ENCODE data around the gene RNU5D-1. TPM values are rescaled to one million over a fixed set of nuclear protein-coding genes. Genes with fewer than 3 reads are reported as not detected.

The RNU5D-1 gene
- total and polyA plus RNA-seq, 10 donors, result not detected

DNA sequence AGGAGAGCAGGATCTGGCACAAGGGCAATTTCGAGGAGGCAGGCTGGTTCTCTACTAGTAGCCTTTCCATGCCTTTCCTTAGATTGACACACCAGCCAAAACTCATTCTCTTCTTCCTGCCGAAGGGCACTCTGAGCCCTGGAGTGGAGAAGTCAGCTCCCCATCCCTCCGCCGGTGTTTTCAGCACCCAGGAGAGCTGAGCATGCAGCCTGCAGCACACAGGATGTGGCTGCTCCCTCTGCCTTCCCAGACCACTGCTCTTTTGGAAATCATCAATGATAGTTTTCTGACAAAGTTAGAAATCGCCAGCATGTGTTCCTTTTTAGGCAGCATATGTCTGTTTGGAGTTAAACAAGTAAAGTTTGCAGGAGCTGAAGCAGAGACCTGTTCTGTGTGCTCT lies 11.7 kb downstream of the RNU5D-1 start:
- peak; percentile 54 for DNase-seq
- Histone ChIP-seq H3K27ac (peak overlapping the region in 1 of 8 donors; percentile 54), H3K9me3 (no peaks in the 10 kb centered on the region), H3K4me3 (no peak overlapping the region), H3K36me3 (no peaks in the 10 kb centered on the region), H3K27me3 (replicated peaks in 1 of 7) (peaks cover 0 to 3% (median 0%) of the 10 kb centered on the region in 7 donors), H3K4me1 (peaks cover 15 to 92% (median 61%) of the 10 kb centered on the region in 6 donors)
- TF ChIP-seq, protein P1, sequence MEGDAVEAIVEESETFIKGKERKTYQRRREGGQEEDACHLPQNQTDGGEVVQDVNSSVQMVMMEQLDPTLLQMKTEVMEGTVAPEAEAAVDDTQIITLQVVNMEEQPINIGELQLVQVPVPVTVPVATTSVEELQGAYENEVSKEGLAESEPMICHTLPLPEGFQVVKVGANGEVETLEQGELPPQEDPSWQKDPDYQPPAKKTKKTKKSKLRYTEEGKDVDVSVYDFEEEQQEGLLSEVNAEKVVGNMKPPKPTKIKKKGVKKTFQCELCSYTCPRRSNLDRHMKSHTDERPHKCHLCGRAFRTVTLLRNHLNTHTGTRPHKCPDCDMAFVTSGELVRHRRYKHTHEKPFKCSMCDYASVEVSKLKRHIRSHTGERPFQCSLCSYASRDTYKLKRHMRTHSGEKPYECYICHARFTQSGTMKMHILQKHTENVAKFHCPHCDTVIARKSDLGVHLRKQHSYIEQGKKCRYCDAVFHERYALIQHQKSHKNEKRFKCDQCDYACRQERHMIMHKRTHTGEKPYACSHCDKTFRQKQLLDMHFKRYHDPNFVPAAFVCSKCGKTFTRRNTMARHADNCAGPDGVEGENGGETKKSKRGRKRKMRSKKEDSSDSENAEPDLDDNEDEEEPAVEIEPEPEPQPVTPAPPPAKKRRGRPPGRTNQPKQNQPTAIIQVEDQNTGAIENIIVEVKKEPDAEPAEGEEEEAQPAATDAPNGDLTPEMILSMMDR (IDR thresholded peaks at IDR 0.05 in 8 of 11, conservative IDR thresholded peaks at IDR 0.05 in 3 of 11), result no peak
- TF ChIP-seq POLR2A (IDR thresholded peaks at IDR 0.05), result no peak
- TF ChIP-seq POLR2AphosphoS5 (IDR thresholded peaks at IDR 0.05), result no peak
- 60 to 79% (median 71%) methylated on average over 5 of the region's 5 CpGs for WGBS, 5 donors
- intact Hi-C loops (cut with DNase I; ENCODE audit: low total_unique reads), result no loop called here

DNA sequence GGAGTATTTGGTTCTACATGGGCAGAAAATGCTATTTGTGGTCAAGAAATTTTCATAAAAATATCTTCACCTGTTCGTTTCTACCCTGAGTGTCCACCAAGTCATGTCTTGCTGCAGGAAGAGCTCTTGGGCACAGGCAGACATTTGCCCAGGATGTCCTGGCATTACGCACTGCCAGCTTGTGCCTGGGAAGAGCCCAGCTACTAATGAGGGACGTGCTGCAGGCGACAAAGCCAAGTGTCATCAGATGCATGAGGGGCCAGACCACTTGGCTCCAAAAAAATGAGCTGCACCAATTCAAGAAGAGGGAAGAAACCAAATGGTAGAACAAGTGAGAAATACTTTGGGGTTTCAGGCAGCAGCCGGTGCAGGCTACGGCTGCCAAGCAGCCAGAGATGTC lies 12.9 kb downstream of the RNU5D-1 start:
- Histone ChIP-seq H3K36me3 (no peaks in the 10 kb centered on the region), H3K27me3 (replicated peaks in 1 of 7) (no peaks in the 10 kb centered on the region), H3K4me1 (peaks cover 15 to 92% (median 57%) of the 10 kb centered on the region in 6 donors), H3K4me3 (no peak overlapping the region), H3K9me3 (no peaks in the 10 kb centered on the region), H3K27ac (peak overlapping the region in 3 of 8 donors; percentile 5 to 51 (median 12))
- TF ChIP-seq POLR2A (IDR thresholded peaks at IDR 0.05) (no peak), POLR2AphosphoS5 (IDR thresholded peaks at IDR 0.05) (no peak)
- TF ChIP-seq, protein P1 (IDR thresholded peaks at IDR 0.05 in 8 of 11, conservative IDR thresholded peaks at IDR 0.05 in 3 of 11), result no peak
- intact Hi-C loops (cut with DNase I; ENCODE audit: low total_unique reads), result no loop called here
- DNase-seq, result peak; percentile 35
- WGBS, 5 donors, result 76 to 87% (median 80%) methylated on average over 6 of the region's 6 CpGs

DNA sequence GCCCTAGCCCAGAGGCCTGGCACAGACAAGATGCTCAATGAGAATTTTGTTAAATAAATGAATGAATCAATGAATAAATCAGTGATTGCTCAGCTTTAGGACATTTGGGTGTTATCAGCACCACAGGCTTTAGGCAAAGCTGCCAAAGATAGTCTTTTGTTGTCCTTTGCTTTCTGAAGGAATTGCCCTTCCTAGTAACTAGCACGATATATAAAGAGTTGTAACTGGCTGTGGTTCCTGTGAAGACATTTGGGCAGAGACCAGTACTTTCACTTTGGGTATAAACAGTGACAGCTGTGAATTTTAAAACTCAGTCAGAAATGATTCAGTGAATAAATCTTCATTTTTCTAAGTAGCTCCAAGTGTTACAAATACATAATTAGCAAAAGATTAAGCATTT lies 13.3 kb downstream of the RNU5D-1 start:
- no peaks in the 10 kb centered on the region for H3K9me3 ChIP-seq
- H3K4me1 ChIP-seq, result peaks cover 15 to 92% (median 54%) of the 10 kb centered on the region in 6 donors
- intact Hi-C loops (cut with DNase I; ENCODE audit: low total_unique reads), result no loop called here
- no peak for TF ChIP-seq POLR2A (IDR thresholded peaks at IDR 0.05)
- TF ChIP-seq, protein P1 (IDR thresholded peaks at IDR 0.05 in 8 of 11, conservative IDR thresholded peaks at IDR 0.05 in 3 of 11), result no peak
- TF ChIP-seq POLR2AphosphoS5 (IDR thresholded peaks at IDR 0.05), result no peak
- no peaks in the 10 kb centered on the region for H3K36me3 ChIP-seq
- 19 to 52% (median 42%) methylated on average over 1 of the region's 1 CpG for WGBS, 5 donors
- H3K4me3 ChIP-seq, result no peak overlapping the region
- DNase-seq, result no peak
- H3K27me3 ChIP-seq (replicated peaks in 1 of 7), result no peaks in the 10 kb centered on the region
- peak overlapping the region in 3 of 8 donors; percentile 5 to 51 (median 12) for H3K27ac ChIP-seq

DNA sequence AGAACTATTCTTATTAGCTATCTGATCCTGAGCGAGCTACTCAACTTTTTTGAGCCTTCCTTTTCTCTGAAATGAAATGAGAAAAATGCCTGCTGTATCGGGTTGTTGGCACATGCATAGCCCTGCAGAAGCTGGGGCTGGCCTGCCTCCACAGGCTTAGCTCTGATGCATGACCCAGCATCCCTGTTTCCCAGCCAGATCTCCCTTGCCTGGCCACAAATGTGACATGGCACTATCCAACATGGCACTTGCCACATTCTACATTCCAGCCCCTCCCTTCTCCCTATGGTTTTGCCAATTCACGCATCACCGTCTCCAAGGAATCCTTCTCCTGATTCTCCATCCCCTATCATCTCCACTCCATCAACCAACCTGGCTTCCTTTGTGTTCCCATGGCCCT lies 13.8 kb downstream of the RNU5D-1 start:
- peak overlapping the region in 2 of 8 donors; percentile 12 to 51 for H3K27ac ChIP-seq
- 88 to 94% (median 90%) methylated on average over 4 of the region's 4 CpGs for WGBS, 5 donors

More for the DNA sequence above, 13.8 kb downstream of the RNU5D-1 start:
- Histone ChIP-seq H3K27me3 (replicated peaks in 1 of 7) (peaks cover 0 to under 1% (median 0%) of the 10 kb centered on the region in 7 donors), H3K4me3 (no peak overlapping the region), H3K4me1 (peaks cover 10 to 92% (median 52%) of the 10 kb centered on the region in 6 donors), H3K36me3 (no peaks in the 10 kb centered on the region), H3K9me3 (no peaks in the 10 kb centered on the region)
- DNase-seq, result peak; percentile 51
- TF ChIP-seq POLR2A (IDR thresholded peaks at IDR 0.05), result no peak
- TF ChIP-seq, protein P1 (IDR thresholded peaks at IDR 0.05 in 8 of 11, conservative IDR thresholded peaks at IDR 0.05 in 3 of 11), result no peak
- no peak for TF ChIP-seq POLR2AphosphoS5 (IDR thresholded peaks at IDR 0.05)
- intact Hi-C loops (cut with DNase I; ENCODE audit: low total_unique reads), result no loop called here

Data from spleen (tissue), 11 donors.